GM11168 (cell line): ENCODE measurements around the gene ATG4A.

ENCODE experiments used
- in situ Hi-C: fragments of 300-500 bp; cut with MboI; formaldehyde crosslinking; loops from one replicate; pipeline ENCODE4 v1.12.0; 2022; ENCODE audit warnings: low sequenced_read_pairs; ENCODE audit not compliant: unreplicated experiment

Gene ATG4A, protein sequence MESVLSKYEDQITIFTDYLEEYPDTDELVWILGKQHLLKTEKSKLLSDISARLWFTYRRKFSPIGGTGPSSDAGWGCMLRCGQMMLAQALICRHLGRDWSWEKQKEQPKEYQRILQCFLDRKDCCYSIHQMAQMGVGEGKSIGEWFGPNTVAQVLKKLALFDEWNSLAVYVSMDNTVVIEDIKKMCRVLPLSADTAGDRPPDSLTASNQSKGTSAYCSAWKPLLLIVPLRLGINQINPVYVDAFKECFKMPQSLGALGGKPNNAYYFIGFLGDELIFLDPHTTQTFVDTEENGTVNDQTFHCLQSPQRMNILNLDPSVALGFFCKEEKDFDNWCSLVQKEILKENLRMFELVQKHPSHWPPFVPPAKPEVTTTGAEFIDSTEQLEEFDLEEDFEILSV

DNA sequence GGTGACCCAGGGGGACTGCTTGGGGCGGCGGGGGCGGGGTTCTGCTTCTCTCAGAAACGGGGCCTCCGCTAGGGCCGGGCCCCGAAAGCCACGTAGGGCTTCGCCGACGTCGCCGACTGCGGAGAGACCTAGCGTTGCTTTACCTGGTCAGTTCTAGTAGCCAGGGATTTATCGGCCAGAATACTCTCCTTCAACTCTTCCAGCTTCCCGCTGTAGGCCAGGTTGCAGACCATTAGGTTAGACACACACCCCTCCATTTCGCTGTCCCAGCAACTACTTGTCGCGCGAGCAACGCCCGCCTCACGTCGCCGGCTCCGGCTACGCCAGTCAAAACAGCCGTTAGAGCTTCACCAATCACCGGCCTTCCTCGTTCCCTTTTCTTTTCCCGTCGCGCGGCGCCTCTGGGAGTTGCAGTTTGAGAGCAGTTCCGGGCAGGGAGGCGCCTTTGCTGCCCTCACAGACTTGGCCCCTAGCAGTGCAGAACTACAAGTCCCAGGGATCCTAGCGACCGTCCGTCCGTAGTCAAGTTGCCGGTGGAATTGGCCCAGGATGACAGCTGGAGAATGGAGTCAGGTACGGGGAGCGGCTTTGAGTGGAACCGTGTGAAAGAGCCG is at the start of gene ATG4A, which contains the start of gene PSMD10:
Gene ATG4A (plus strand): TSS at position 515 of the 614 bp plus-strand sequence. CDS start 49 bp downstream, at position 564.
Gene PSMD10 (minus strand): TSS at position 279 of the 614 bp plus-strand sequence. CDS start 22 bp downstream, at position 257.
- in situ Hi-C loops = no loop called here

DNA sequence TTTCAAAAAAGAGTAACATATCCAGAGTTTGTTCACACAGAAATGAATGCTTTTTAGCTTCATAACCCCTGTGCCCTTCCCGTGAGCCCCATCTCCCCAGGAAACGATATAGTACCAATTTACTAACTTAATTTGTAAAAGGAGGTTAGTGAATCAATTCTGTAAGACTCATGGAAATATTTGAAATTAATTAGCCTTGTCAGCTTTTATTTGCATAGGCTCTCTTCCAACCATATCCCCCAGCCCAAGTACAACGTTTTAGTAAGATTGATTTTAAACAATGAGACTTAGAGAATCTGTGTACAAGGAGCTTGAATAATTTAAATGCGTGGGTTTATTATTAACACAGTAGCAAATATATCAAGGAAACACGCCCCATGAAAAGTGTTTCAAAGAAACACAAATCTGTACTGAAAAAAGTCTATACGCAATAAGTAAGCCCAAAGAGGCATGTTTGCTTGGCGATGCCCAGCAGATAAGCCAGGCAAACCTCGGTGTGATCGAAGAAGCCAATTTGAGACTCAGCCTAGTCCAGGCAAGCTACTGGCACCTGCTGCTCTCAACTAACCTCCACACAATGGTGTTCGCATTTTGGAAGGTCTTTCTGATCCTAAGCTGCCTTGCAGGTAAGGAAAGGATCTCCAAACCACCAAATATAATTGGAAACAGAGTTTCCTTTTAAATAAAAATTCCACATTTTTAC is 46.9 kb upstream of the ATG4A start, which contains the start of gene VSIG1:
Gene VSIG1 (plus strand): TSS at position 512 of the 703 bp plus-strand sequence. CDS start 66 bp downstream, at position 578.
- in situ Hi-C loops = no loop called here

GRCh38 chrX:108049649-108050048 is 41.9 kb upstream of the ATG4A start:
- in situ Hi-C loops = no loop called here

GRCh38 chrX:108053218-108053617 is 38.4 kb upstream of the ATG4A start:
- in situ Hi-C loops = no loop called here

DNA sequence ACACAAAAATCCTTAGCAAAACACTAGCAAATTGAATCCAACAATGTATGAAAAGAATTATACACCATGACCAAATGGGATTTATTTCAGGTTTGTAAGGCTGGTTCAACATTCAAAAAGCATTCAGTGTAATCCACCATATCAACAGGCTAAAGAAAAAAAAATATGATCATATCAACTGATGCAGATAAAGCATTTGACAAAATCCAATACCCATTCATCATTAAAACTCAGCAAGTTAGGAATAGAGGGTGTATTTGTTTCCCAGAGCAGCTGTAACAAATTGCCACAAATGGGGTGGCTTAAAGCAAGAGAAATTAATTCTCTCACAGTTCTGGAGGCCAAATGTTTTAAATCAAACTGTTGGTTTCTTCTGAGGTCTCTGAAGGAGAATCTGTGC is 36.0 kb upstream of the ATG4A start:
- in situ Hi-C loops = no loop called here

- in situ Hi-C loops = no loop called here
These were observed 31.8 kb upstream of the ATG4A start for GRCh38 chrX:108059801-108060200.

DNA sequence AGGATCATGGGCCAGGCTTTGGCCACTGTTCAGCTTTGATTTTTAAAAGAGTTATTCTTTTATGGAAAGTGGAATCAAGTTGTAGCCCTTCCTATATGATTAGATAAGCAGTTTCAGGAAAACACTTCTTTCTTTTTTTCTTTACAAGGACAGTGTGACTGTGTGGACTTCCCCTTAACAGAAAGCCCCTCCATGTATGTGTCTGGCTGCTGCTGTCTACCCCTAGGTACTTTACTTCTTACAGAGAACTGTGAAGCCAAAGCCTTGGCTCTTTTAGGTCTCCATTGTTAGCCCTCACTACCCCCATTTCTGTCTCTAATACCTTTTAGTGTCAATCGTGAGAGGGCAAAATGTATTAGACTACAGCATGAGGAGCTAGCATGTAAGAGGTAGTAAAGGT is 27.6 kb upstream of the ATG4A start:
- in situ Hi-C loops = no loop called here

DNA sequence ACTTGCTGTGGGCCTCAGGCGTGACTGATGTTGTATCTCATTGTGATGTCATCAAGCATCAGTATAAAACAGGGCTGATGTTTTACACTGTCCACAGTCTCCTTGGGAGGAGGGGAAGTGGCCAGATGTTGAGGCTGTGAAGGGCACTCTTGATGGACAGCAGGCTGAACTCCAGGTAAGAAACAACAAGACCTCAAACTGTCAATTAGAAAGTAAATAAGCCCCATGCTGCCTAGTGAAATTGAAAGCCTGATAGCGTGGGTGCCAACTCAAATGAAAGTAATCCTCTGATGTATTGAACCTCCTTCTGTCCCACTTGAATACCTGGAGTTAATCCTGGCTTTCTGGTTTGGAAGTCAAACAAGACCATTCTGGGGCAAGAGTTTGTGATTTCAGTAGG is 27.0 kb upstream of the ATG4A start:
- in situ Hi-C loops = no loop called here

DNA sequence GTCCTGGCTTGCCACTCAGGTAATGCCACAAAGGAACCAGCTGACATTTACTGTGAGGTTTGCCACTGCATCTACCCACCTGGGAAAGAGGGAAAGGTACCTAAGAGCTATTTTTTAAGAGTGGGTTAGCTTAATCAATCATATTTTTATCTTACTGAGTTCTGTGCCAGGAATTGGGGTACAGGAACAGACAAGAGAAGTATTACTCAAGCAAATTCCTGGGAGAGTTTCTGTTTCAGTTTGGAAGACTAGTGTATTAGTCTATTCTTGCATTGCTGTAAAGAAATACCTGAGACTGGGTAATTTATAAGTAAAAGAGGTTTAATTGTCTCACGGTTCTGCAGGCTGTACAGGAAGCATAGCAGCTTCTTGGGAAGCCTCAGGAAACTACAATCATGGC is 23.5 kb upstream of the ATG4A start:
- in situ Hi-C loops = no loop called here

GRCh38 chrX:108070891-108071290 is 20.7 kb upstream of the ATG4A start:
- in situ Hi-C loops = no loop called here

DNA sequence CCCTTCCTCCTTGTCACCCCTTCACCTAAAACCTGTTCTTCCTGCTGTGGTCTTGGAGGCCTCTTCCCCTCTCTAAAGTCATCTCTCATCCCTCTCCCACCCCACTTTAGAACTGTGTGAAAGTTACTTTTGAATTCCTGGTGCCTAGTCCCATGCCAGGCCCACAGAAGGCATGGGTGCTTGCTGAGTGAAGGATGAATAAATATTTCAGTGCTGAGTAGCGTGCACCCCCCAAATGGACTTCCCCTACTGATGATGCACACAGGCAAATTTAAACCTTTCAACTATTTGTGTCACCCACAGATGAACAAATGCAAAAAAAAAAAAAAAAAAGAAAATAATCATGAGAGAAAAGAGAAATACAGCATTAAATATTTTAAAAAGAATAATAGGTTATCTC is 20.0 kb upstream of the ATG4A start:
- in situ Hi-C loops = no loop called here

- in situ Hi-C loops = no loop called here
These were observed 18.8 kb upstream of the ATG4A start for GRCh38 chrX:108072746-108073145.

DNA sequence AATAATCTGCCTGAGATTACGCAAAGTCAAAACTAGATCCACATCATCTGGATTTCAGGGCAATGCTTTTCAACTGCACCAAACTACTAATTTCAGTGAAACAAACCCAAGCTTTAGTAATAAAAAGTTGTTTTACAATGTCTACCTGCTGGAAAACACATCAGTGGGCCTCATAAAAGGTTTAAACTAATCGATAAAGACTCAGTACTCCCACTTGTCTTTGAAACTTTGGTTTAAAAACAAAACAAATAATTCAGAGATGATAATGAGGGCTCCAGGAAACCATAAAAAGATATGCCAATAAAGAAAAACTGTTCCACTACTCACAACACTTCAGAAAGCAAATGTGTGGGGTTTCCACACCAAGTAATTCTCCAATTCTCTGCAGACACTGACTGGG is 10.5 kb upstream of the ATG4A start:
- in situ Hi-C loops = no loop called here

DNA sequence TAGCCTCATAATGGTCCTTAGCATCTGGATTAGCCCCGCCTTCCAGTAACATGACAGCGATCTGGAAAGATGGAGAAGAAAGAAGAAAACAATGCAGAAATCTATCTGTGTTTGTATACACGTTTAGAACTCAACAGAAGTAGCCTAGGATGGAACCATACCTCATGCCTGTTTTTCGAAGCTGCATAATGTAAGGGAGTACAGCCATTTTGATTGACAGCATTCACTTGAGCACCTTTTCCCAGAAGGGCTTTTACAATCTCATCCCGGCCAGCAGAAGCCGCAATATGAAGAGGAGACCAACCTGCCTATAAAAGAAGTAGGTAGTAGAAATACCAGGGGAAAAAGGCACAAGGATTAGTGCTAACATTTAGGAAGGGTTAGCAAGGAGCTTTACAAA is 3.8 kb upstream of the ATG4A start:
- in situ Hi-C loops = no loop called here

DNA sequence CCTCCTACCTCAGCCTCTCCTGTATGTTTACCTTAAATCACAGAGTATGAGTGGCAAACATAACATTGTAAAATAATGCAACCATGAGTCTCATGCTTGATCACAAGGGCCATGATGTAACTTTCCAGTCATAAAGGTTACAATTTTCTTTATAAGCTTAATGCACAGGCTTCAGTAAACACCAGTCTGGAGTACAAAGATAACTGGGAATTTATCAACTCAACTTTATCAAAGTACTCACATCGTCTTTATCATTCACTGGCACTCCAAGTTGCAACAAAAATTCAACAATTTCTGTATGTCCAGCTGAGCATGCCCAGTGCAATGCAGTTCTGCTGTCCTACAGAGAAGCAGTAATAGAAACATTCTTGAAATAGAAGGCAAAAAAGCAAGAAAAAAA is 3.1 kb upstream of the ATG4A start:
- in situ Hi-C loops = no loop called here

GRCh38 chrX:108090491-108091263 is 901 bp upstream of the ATG4A start:
- in situ Hi-C loops = no loop called here

GRCh38 chrX:108091878-108092291 is 307 bp downstream of the ATG4A start:
- in situ Hi-C loops = no loop called here

DNA sequence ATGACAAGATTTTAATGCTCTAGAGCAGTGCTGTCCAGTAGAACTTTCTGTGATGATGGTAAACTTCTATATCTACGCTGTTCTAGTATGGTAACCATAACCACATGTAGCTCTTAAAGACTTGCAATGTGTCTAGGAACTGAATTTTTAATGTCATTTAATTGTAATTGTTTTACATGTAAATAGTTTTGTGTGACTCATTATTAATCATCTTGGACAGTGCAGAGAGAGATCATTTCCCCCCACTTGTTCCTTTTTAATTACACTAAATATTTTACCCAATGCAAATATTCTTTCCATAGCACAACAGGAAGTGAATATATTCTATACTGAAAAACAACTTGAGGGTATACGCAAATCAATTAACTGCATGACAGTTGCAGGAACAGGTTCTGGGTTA is 5.8 kb downstream of the ATG4A start:
- in situ Hi-C loops = no loop called here

DNA sequence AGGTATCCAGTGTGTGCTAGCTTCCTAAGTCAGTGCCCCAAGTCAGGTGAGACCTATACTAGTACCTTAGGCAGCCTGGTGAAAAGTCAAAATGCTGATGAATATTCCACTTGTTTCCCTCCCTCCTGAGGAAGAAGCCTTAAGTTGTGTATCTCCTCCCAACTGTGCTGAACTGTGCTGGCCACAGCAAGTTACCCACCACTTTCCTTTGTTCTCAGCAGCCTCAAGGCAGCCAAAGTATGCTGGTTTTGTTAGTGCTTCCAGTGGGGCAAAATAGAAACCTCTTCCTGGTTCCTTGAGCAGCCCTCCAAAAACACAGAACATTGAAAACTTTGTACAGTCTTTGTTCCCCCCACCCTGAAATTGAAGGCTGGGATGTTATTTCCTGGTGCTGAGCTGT is 13.9 kb downstream of the ATG4A start:
- in situ Hi-C loops = no loop called here

DNA sequence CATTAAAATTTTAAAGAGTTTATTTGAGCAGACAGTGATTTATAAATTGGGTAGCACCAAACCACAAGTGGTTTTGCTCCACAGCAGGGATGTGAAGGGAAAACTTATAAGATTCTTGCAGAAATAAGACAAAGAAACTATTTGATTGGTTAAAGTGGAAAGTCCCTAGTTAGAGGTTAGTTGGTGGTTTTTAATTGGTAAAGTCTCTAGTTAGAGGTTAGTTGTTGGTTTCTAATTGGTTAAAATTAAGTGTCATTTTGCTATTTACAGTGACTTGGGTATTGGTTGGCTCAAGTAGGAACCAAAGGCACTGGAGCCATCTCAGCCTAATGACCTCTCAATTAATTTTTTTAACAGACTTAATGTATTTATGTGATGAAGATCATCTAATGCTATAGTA is 23.0 kb downstream of the ATG4A start:
- in situ Hi-C loops = no loop called here
